ENCODE data around the gene SUMO2. TPM values are rescaled to one million over a fixed set of nuclear protein-coding genes. Genes with fewer than 3 reads are reported as not detected.
A peak's percentile ranks its signal among the peaks of the same experiment; 100 is the strongest.

The SUMO2 gene
- total and polyA plus RNA-seq, 9 of the 15 experiments (the other 6 are each of a cell fraction or from before 2014, with no cell fraction given): 157 to 733 (median 419) TPM

GRCh38 chr17:75147878-75148546 is 34.7 kb downstream of the SUMO2 start (continued):
- no peak for TF ChIP-seq ZNF551 (CRISPR knock-in tag; IDR thresholded peaks at IDR 0.05)

- peaks cover 0 to 9% of the 10 kb centered on the region in 2 experiments; a peak in 4 of 5 replicates for H3K4me1 ChIP-seq (replicated peaks in 1 of 2; ENCODE audit: control insufficient read depth in 2 of 2, insufficient read depth in 2 of 2, low read length in 2 of 2)
- intact Hi-C loops (cut with micrococcal nuclease): no loop called here
- FAIRE-seq: no peak
- ChIA-PET CTCF (ENCODE audit: low intra/inter-chr PET ratio) (no interaction called here), POLR2A (interaction anchor here (0.5 to 7.3 kb wide), 6 partner anchors 8 to 782 kb away, joined by 3 to 51 read pairs (median 4); partner anchors contain the start of genes JPT1 and NT5C)
- no peak overlapping the region for H3K4me2 ChIP-seq (ENCODE audit: insufficient read depth, low read length)
- no peak overlapping the region for H2AFZ ChIP-seq (ENCODE audit: low read depth, low read length)
- peaks cover 83% of the 10 kb centered on the region for H3K36me3 ChIP-seq (ENCODE audit: control insufficient read depth, insufficient read depth, low read length)
- 0 out of 2 replicates have a peak, but pooled peaks have one; percentile 26 for TF ChIP-seq POLR2AphosphoS5 (IDR thresholded peaks at IDR 0.05; ENCODE audit: control insufficient read depth, insufficient read depth, low read depth, low read length)
- TF ChIP-seq, protein P1, sequence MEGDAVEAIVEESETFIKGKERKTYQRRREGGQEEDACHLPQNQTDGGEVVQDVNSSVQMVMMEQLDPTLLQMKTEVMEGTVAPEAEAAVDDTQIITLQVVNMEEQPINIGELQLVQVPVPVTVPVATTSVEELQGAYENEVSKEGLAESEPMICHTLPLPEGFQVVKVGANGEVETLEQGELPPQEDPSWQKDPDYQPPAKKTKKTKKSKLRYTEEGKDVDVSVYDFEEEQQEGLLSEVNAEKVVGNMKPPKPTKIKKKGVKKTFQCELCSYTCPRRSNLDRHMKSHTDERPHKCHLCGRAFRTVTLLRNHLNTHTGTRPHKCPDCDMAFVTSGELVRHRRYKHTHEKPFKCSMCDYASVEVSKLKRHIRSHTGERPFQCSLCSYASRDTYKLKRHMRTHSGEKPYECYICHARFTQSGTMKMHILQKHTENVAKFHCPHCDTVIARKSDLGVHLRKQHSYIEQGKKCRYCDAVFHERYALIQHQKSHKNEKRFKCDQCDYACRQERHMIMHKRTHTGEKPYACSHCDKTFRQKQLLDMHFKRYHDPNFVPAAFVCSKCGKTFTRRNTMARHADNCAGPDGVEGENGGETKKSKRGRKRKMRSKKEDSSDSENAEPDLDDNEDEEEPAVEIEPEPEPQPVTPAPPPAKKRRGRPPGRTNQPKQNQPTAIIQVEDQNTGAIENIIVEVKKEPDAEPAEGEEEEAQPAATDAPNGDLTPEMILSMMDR (IDR thresholded peaks at IDR 0.05 in 2 of 3, conservative IDR thresholded peaks at IDR 0.05 in 1 of 3; ENCODE audit: insufficient read depth in 2 of 3, low read depth in 1 of 3, low read length in 3 of 3): no peak
- no peak overlapping the region for H3K9ac ChIP-seq (ENCODE audit: insufficient read depth in 1 of 2, low read depth in 2 of 2, low read length in 2 of 2)
- H3K27me3 ChIP-seq (ENCODE audit: control insufficient read depth in 2 of 2, insufficient read depth in 2 of 2, low read length in 2 of 2): no peaks in the 10 kb centered on the region
- H3K4me3 ChIP-seq: no peak overlapping the region
- WGBS (ENCODE audit: insufficient coverage, low coverage, missing lambda C conversion rate): 90% methylated on average over 3 of the region's 3 CpGs
- no peak for ATAC-seq
- DNase-seq (ENCODE audit: extremely low read depth in 1 of 4, low spot score in 3 of 4): no peak
- no TSS peak for BruUV-seq (replicated peaks)
- peaks cover 52% of the 10 kb centered on the region for H3K79me2 ChIP-seq (ENCODE audit: control insufficient read depth, insufficient read depth, low read length)
- no peak overlapping the region for H3K27ac ChIP-seq (ENCODE audit: extremely low read depth, low read depth, low read length)
- H3K9me1 ChIP-seq (ENCODE audit: control insufficient read depth, insufficient read depth, low read length): no peaks in the 10 kb centered on the region
- no peaks in the 10 kb centered on the region for H3K9me3 ChIP-seq (replicated peaks; ENCODE audit: control insufficient read depth, insufficient read depth, low read depth, low read length)
- in situ Hi-C loops (cut with MboI): no loop called here
- H4K20me1 ChIP-seq (replicated peaks; ENCODE audit: control insufficient read depth, insufficient read depth, low read length): 0 out of 2 replicates have a peak, but pooled peaks cover 4% of the 10 kb centered on the region
Observed at GRCh38 chr17:75146592-75146991, 36.2 kb downstream of the SUMO2 start.

Data from K562 (cell line).